Gastroesophageal sphincter (tissue), 3 donors: Measurements from ENCODE around the gene LRRC55.

Source experiments
- CTCF ChIP-seq, 4 experiments: fragments of 200-600 bp in 2 of 4; fragments of 450-650 bp in 2 of 4; sonication (generic) in 1 of 4; IDR thresholded peaks; one replicate each; pipeline ENCODE4 v1.5.1; 2017 to 2019; ENCODE audit warnings: antibody characterized with exemption in 4 of 4, mild to moderate bottlenecking in 2 of 4, moderate library complexity in 2 of 4
- EP300 ChIP-seq: sonication (generic); formaldehyde crosslinking; IDR thresholded peaks from one replicate; pipeline ENCODE4 v1.6.1; 2017; ENCODE audit warnings: antibody characterized with exemption, mild to moderate bottlenecking
- POLR2A ChIP-seq, 2 donors: fragments of 450-650 bp; IDR thresholded peaks; one replicate each; pipeline ENCODE4 v1.6.1; 2017; ENCODE audit warnings: antibody characterized with exemption in 2 of 2, mild to moderate bottlenecking in 2 of 2, moderate library complexity in 1 of 2

- no peak for TF ChIP-seq POLR2A (IDR thresholded peaks at IDR 0.05)
- no peak for TF ChIP-seq CTCF (IDR thresholded peaks at IDR 0.05)
- no peak for TF ChIP-seq EP300
These were observed 21.6 kb downstream of the LRRC55 start for GRCh38 chr11:57203359-57203758.
